ENCODE data around the gene TSPAN16.
"Not testable (repeated sequence)": the region's sequence is repeated elsewhere in the genome, so short reads cannot be mapped to it uniquely, and the experiment has no call there.

Gene TSPAN16

DNA sequence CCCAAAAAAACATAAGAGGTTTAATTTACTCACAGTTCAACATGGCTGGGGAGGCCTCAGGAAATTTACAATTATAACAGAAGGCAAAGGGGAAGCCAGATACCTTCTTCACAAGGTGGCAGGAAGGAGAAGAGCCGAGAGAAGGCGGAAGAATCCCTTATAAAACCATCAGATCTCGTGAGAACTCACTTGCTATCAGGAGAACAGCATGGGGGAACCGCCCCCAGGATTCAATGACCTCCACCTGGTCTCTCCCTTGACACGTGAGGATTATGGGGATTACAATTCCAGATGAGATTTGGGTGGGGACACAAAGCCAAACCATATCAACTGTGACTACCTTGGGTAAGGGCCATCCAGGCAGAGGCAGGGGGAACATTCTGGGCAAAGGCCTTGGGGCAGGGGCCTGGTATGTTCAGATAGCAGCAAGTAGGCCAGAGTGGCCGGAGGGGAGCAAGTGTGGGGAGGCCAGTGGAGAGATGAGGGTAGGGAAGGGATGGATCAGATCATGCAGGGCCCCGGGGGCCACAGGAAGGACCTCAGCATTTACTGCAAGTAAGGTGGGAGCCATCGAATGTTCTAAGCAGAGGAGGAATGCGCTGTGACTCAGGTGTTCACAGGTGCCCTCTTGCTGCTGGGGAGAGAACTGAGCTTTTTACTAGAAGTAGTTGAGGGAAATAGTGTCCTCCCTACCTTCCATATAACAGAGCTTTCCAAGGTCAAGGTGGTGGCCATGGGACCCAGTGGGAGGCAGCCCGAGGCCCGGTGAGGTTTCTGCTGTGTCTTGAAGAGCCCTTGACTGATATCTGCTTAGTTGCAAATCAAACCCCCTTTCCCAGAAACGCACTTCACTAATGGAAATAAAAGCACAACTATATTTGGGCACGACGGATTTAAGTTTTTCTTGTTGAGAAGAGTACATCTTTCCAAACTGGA lies 25.5 kb downstream of the TSPAN16 start:
- Mint-ChIP-seq H3K27me3 (peaks cover 9% of the 10 kb centered on the region), H3K4me3 (no peak overlapping the region), H3K4me1 (ENCODE audit: low read depth) (peaks cover 30% of the 10 kb centered on the region), H3K36me3 (ENCODE audit: low read depth) (no peaks in the 10 kb centered on the region), H3K9me3 (no peaks in the 10 kb centered on the region), H3K27ac (no peak overlapping the region)

- Mint-ChIP-seq H3K36me3 (ENCODE audit: low read depth) (no peaks in the 10 kb centered on the region), H3K27me3 (peaks cover 4% of the 10 kb centered on the region), H3K4me1 (ENCODE audit: low read depth) (peaks cover 30% of the 10 kb centered on the region), H3K9me3 (no peaks in the 10 kb centered on the region), H3K27ac (no peak overlapping the region), H3K4me3 (no peak overlapping the region)
These were observed 26.5 kb downstream of the TSPAN16 start for GRCh38 chr19:11322269-11323024.

DNA sequence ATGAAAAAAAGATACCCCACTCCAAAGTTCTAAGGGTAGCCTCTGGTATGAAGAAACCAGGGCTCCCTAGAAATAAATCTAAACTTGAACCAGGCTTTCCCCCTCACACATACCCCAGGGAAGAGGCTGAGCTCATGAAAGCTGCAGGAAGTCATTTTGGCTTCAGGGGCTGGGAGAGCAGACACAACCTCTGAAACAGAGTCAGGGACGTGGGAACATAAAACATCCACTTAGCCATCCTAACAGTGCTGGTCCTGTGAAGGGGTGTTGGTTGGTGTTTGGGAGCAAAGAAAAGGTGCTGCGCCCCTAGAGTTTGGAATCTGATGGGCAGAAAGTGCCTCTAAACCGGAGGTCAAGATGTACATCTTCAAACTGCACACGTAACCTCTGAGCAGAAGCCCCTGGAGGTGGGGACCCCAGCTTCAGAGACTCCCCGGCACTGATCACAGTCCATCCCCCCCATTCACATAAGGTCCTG lies 27.7 kb downstream of the TSPAN16 start:
- Mint-ChIP-seq H3K27ac (peak overlapping the region; percentile 81), H3K36me3 (ENCODE audit: low read depth) (no peaks in the 10 kb centered on the region), H3K4me1 (ENCODE audit: low read depth) (peaks cover 27% of the 10 kb centered on the region), H3K9me3 (no peaks in the 10 kb centered on the region), H3K4me3 (peak overlapping the region; percentile 28), H3K27me3 (peaks cover 4% of the 10 kb centered on the region)

GRCh38 chr19:11324079-11324661 lies 28.2 kb downstream of the TSPAN16 start:
- peaks cover 27% of the 10 kb centered on the region for H3K4me1 Mint-ChIP-seq (ENCODE audit: low read depth)
- no peaks in the 10 kb centered on the region for H3K36me3 Mint-ChIP-seq (ENCODE audit: low read depth)
- H3K27ac Mint-ChIP-seq, result peak overlapping the region; percentile 81
- no peaks in the 10 kb centered on the region for H3K9me3 Mint-ChIP-seq
- H3K27me3 Mint-ChIP-seq, result peaks cover 4% of the 10 kb centered on the region
- peak overlapping the region; percentile 28 for H3K4me3 Mint-ChIP-seq

DNA sequence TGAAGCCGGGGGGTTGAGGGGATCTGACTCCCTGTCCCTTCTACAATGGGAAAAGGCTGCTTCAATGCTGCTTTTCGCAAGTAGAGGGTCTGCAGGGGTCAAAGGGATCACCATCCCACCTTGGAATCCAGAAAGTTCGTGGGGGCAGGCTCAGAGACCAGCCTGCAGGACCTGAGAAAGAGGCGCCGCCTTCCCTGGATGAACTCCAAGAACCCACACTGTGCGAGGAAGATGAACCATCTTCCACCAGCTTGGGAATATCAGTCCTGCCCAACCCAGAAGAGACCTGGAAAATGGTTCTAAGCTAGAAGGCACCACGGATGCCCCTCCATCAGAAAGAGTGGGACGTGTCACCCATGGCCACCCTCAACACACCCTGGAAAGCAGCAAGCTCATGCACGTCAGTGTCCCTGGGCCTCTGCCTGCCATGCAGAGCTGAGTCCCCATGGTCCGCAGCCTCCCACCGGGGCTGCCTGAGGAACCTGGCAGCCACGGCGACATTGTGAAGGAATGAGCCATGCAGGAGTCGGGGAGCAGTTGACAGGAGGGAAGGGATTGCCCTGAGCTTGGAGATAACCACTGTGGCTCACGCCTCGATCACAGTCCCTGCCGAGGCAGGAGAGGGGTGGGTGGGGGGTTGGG lies 28.9 kb downstream of the TSPAN16 start:
- peaks cover 4% of the 10 kb centered on the region for H3K27me3 Mint-ChIP-seq
- no peaks in the 10 kb centered on the region for H3K36me3 Mint-ChIP-seq (ENCODE audit: low read depth)
- peak overlapping the region; percentile 81 for H3K27ac Mint-ChIP-seq
- no peak overlapping the region for H3K4me3 Mint-ChIP-seq
- H3K9me3 Mint-ChIP-seq, result no peaks in the 10 kb centered on the region
- H3K4me1 Mint-ChIP-seq (ENCODE audit: low read depth), result peaks cover 27% of the 10 kb centered on the region

DNA sequence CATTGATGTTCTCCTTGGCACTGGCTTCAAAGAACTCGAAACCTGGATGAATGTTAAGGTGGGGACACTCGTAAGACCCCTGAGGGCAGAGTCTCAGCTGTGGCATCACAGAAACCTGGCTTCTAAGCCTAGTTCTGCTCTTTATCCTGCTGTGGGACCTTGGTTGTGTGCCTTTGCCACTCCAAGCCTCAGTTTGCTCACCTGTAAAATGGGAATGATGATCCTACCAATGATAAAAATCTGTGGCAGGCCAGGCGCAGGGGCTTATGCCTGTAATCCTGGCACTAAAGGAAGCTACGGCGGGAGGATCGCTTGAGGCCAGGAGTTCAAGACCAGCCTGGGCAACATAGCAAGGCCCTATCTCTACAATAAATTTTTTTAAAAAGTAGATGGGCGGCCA lies 29.6 kb downstream of the TSPAN16 start:
- H3K27ac Mint-ChIP-seq, result no peak overlapping the region
- H3K4me3 Mint-ChIP-seq, result no peak overlapping the region
- H3K36me3 Mint-ChIP-seq (ENCODE audit: low read depth), result no peaks in the 10 kb centered on the region
- peaks cover 27% of the 10 kb centered on the region for H3K4me1 Mint-ChIP-seq (ENCODE audit: low read depth)
- peaks cover 3% of the 10 kb centered on the region for H3K27me3 Mint-ChIP-seq
- H3K9me3 Mint-ChIP-seq, result no peaks in the 10 kb centered on the region

- Mint-ChIP-seq H3K27me3 (no peaks in the 10 kb centered on the region), H3K9me3 (no peaks in the 10 kb centered on the region), H3K4me3 (no peak overlapping the region), H3K4me1 (ENCODE audit: low read depth) (no peaks in the 10 kb centered on the region), H3K27ac (no peak overlapping the region), H3K36me3 (ENCODE audit: low read depth) (peaks cover 4% of the 10 kb centered on the region)
These were observed 34.2 kb downstream of the TSPAN16 start for GRCh38 chr19:11330127-11330526.

DNA sequence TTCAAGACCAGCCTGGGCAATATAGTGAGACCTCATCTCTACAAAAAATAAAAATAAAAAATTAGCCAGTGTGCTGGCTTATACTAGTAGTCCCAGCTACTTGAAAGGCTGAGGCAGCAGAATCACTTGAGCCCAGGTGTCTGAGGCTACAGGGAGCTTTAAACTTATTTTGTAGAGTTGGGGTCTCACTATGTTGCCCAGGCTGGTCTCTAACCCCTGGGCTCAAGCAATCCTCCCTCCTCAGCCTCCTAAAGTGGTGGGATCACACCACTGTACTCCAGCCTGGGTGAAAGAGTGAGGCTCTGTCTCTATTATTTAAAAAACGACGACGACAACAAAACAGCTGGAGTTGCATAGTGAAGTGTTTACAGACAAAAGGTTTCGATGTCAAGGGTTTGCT lies 35.5 kb downstream of the TSPAN16 start:
- Mint-ChIP-seq H3K9me3 (no peaks in the 10 kb centered on the region), H3K36me3 (ENCODE audit: low read depth) (peaks cover 9% of the 10 kb centered on the region), H3K27me3 (no peaks in the 10 kb centered on the region), H3K27ac (no peak overlapping the region), H3K4me3 (no peak overlapping the region), H3K4me1 (ENCODE audit: low read depth) (no peaks in the 10 kb centered on the region)

GRCh38 chr19:11332822-11333221 lies 36.9 kb downstream of the TSPAN16 start:
- peaks cover 9% of the 10 kb centered on the region for H3K36me3 Mint-ChIP-seq (ENCODE audit: low read depth)
- no peaks in the 10 kb centered on the region for H3K9me3 Mint-ChIP-seq
- peaks cover 7% of the 10 kb centered on the region for H3K4me1 Mint-ChIP-seq (ENCODE audit: low read depth)
- H3K4me3 Mint-ChIP-seq, result no peak overlapping the region
- no peak overlapping the region for H3K27ac Mint-ChIP-seq
- H3K27me3 Mint-ChIP-seq, result no peaks in the 10 kb centered on the region

DNA sequence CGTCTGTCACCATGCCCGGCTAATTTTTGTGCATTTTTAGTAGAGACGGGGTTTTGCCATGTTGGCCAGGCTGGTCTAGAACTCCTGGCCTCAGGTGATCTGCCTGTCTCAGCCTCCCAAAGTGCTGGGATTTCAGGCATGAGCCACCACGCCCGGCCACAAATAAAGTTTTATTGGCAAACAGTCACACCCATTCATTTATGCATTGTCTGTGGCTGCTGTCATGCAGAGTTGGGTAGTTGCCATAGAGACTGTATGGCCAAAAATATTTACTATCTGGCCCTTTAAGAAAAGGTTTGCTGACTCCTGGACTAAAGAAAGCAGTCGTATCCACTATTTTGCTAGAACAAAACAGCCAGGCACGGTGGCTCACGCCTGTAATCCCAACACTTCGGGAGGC lies 37.9 kb downstream of the TSPAN16 start:
- not testable (repeated sequence) for H3K4me3 Mint-ChIP-seq; H3K27ac Mint-ChIP-seq; H3K27me3 Mint-ChIP-seq; H3K36me3 Mint-ChIP-seq (ENCODE audit: low read depth); H3K9me3 Mint-ChIP-seq
- H3K4me1 Mint-ChIP-seq (ENCODE audit: low read depth), result peaks cover 15% of the 10 kb centered on the region

- H3K9me3 Mint-ChIP-seq, result no peaks in the 10 kb centered on the region
- no peak overlapping the region for H3K27ac Mint-ChIP-seq
- peaks cover 25% of the 10 kb centered on the region for H3K4me1 Mint-ChIP-seq (ENCODE audit: low read depth)
- H3K27me3 Mint-ChIP-seq, result no peaks in the 10 kb centered on the region
- H3K36me3 Mint-ChIP-seq (ENCODE audit: low read depth), result peaks cover 9% of the 10 kb centered on the region
- no peak overlapping the region for H3K4me3 Mint-ChIP-seq
These were observed 39.6 kb downstream of the TSPAN16 start for GRCh38 chr19:11335449-11336146.

DNA sequence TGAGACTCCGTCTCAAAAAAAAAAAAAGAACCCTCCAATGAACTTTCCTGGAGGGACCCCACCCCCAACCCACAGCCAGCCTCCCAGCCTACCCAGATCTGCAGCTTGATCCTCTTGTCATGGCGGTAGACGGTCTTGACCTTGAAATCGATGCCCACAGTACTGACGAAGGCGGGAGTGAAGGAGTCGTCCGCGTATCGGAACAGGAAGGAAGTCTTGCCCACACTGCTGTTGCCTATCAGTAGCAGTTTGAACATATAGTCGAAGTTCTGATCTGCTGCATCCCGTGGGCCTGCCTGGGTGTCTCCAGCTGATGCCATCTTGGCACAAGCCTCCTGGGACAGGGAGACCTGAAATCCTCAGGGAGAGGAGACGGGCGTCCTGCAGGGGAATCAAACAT lies 41.1 kb downstream of the TSPAN16 start:
- H3K4me3 Mint-ChIP-seq, result no peak overlapping the region
- peaks cover 9% of the 10 kb centered on the region for H3K36me3 Mint-ChIP-seq (ENCODE audit: low read depth)
- H3K4me1 Mint-ChIP-seq (ENCODE audit: low read depth), result peaks cover 25% of the 10 kb centered on the region
- H3K9me3 Mint-ChIP-seq, result no peaks in the 10 kb centered on the region
- no peak overlapping the region for H3K27ac Mint-ChIP-seq
- no peaks in the 10 kb centered on the region for H3K27me3 Mint-ChIP-seq

DNA sequence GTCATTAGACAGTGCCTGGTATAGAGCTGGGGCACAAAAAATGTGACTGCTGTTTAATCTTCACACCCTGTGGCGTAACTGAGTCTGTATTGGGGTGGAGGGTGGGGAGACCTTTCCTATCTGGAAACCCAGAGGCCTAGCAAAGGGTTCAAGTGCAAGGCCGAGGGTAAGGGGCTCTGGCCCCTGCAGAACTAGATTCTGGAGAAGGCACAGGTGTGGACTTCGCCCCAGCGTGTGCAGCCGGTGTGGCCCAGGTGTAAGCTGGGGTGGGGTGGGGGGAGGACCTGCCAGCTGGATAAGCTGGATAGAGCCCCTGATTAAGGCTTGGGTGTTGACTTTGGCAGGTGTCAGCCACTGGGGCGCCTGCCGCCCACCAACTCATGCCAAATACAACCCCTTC lies 42.2 kb downstream of the TSPAN16 start:
- peaks cover 9% of the 10 kb centered on the region for H3K36me3 Mint-ChIP-seq (ENCODE audit: low read depth)
- no peak overlapping the region for H3K4me3 Mint-ChIP-seq
- no peak overlapping the region for H3K27ac Mint-ChIP-seq
- H3K9me3 Mint-ChIP-seq, result no peaks in the 10 kb centered on the region
- H3K27me3 Mint-ChIP-seq, result no peaks in the 10 kb centered on the region
- peaks cover 25% of the 10 kb centered on the region for H3K4me1 Mint-ChIP-seq (ENCODE audit: low read depth)

GRCh38 chr19:11338569-11339253 lies 42.8 kb downstream of the TSPAN16 start:
- Mint-ChIP-seq H3K27me3 (no peaks in the 10 kb centered on the region), H3K9me3 (no peaks in the 10 kb centered on the region), H3K27ac (no peak overlapping the region), H3K4me3 (peak overlapping the region; percentile 76), H3K4me1 (ENCODE audit: low read depth) (peaks cover 25% of the 10 kb centered on the region), H3K36me3 (ENCODE audit: low read depth) (peaks cover 5% of the 10 kb centered on the region)

Measured in stimulated activated naive CD8-positive, alpha-beta T cell treated with anti-CD3 and anti-CD28 coated beads, Interleukin-15, Interleukin-2, amounts not matched to agents 100 ng/mL and 50 ng/mL, for 24 hours (primary cell).